Neural cell (in vitro differentiated cells): ENCODE measurements around the gene TINAG.

Experiments used
- EP300 ChIP-seq: fragments of 450-650 bp; conservative IDR thresholded peaks from 2 replicates; pipeline ENCODE4 v1.6.1; 2014; ENCODE audit warnings: antibody characterized with exemption, mild to moderate bottlenecking, moderate library complexity; ENCODE audit not compliant: poor library complexity, severe bottlenecking
- EZH2 ChIP-seq: fragments of 200-600, 300-800 bp; shearing (Covaris generic), sonication (generic); IDR thresholded peaks from 2 replicates; pipeline ENCODE4 v1.6.1; 2014; ENCODE audit warnings: antibody characterized with exemption, low read length, borderline replicate concordance, mild to moderate bottlenecking; ENCODE audit not compliant: insufficient read depth, poor library complexity, severe bottlenecking
- TF ChIP-seq, protein P1 (sequence below): fragments of 450-650 bp; IDR thresholded peaks from 2 replicates; pipeline ENCODE4 v1.5.1; 2014; ENCODE audit warnings: antibody characterized with exemption, mild to moderate bottlenecking, moderate library complexity; ENCODE audit not compliant: poor library complexity, severe bottlenecking

DNA sequence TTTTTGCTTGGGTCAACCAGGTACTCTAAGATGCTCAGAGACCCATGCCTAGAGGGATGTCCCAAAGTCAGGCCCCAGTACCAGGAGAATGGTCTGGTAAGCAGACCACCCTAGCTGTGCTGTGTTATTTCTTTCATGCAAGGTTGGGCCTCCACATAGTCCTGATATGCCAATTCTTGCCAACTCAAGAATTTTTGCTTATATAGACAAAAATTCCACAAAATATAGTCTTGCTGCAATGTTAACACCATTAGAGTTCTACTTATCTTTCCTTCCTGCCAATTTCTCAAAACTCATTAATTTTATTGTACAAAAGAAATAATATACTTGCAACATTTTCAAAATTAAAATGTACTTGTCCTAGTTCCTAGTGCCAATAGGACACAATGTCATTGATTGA is 33.9 kb upstream of the TINAG start:
- TF ChIP-seq EZH2 (no peak), EP300 (no peak)
- TF ChIP-seq, protein P1, sequence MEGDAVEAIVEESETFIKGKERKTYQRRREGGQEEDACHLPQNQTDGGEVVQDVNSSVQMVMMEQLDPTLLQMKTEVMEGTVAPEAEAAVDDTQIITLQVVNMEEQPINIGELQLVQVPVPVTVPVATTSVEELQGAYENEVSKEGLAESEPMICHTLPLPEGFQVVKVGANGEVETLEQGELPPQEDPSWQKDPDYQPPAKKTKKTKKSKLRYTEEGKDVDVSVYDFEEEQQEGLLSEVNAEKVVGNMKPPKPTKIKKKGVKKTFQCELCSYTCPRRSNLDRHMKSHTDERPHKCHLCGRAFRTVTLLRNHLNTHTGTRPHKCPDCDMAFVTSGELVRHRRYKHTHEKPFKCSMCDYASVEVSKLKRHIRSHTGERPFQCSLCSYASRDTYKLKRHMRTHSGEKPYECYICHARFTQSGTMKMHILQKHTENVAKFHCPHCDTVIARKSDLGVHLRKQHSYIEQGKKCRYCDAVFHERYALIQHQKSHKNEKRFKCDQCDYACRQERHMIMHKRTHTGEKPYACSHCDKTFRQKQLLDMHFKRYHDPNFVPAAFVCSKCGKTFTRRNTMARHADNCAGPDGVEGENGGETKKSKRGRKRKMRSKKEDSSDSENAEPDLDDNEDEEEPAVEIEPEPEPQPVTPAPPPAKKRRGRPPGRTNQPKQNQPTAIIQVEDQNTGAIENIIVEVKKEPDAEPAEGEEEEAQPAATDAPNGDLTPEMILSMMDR = no peak
